H9 (cell line): ENCODE data around the gene WHRN. TPM values are rescaled to one million over a fixed set of nuclear protein-coding genes. Genes with fewer than 3 reads are reported as not detected.

ENCODE experiments used
- DNase-seq: peaks from one replicate; pipeline ENCODE4 v3.0.0-alpha.2; 2017
- H2AFZ ChIP-seq: one replicate; pipeline ENCODE4 v1.6.1; 2013; ENCODE audit warnings: mild to moderate bottlenecking, low read length, control low read depth, moderate library complexity
- H2AK5ac ChIP-seq: 2 replicates; pipeline ENCODE4 v1.6.1; 2013; ENCODE audit warnings: low read length, control low read depth, mixed read lengths; ENCODE audit not compliant: insufficient read length
- H2BK120ac ChIP-seq: one replicate; pipeline ENCODE4 v1.6.1; 2013; ENCODE audit warnings: low read depth, mild to moderate bottlenecking, low read length, control low read depth, inconsistent platforms; ENCODE audit not compliant: poor library complexity, severe bottlenecking
- H2BK12ac ChIP-seq: 2 replicates; pipeline ENCODE4 v1.6.1; 2013; ENCODE audit warnings: low read length, control low read depth, mixed read lengths, low read depth; ENCODE audit not compliant: insufficient read length
- H2BK15ac ChIP-seq: 2 replicates; pipeline ENCODE4 v1.6.1; 2013; ENCODE audit warnings: low read depth, low read length, control low read depth
- H2BK20ac ChIP-seq: one replicate; pipeline ENCODE4 v1.6.1; 2013; ENCODE audit warnings: low read depth, mild to moderate bottlenecking, low read length, control low read depth, inconsistent platforms; ENCODE audit not compliant: poor library complexity, severe bottlenecking
- H2BK5ac ChIP-seq: 2 replicates; pipeline ENCODE4 v1.6.1; 2013; ENCODE audit warnings: low read length, control low read depth, mixed read lengths; ENCODE audit not compliant: insufficient read length
- H3K14ac ChIP-seq: 2 replicates; pipeline ENCODE4 v1.6.1; 2013; ENCODE audit warnings: low read length, control low read depth; ENCODE audit not compliant: insufficient read depth
- H3K18ac ChIP-seq: 2 replicates; pipeline ENCODE4 v1.6.1; 2013; ENCODE audit warnings: low read depth, mild to moderate bottlenecking, mixed read lengths, low read length, control low read depth; ENCODE audit not compliant: insufficient read length
- H3K23ac ChIP-seq: 2 replicates; pipeline ENCODE4 v1.6.1; 2013; ENCODE audit warnings: low read length, control low read depth, mixed read lengths, low read depth; ENCODE audit not compliant: insufficient read length
- H3K23me2 ChIP-seq: 2 replicates; pipeline ENCODE4 v1.6.1; 2013; ENCODE audit warnings: low read depth, mild to moderate bottlenecking, mixed read lengths, low read length, control low read depth; ENCODE audit not compliant: insufficient read length, poor library complexity, severe bottlenecking
- H3K27ac ChIP-seq: 2 replicates; pipeline ENCODE4 v1.5.1; 2013; ENCODE audit warnings: low read length, control low read depth, mixed read lengths, low read depth; ENCODE audit not compliant: insufficient read length
- H3K27me3 ChIP-seq: 2 replicates; pipeline ENCODE4 v1.6.1; 2013; ENCODE audit warnings: low read length, control low read depth, inconsistent platforms; ENCODE audit not compliant: insufficient read depth
- H3K4ac ChIP-seq: 2 replicates; pipeline ENCODE4 v1.6.1; 2013; ENCODE audit warnings: low read depth, mild to moderate bottlenecking, control low read depth, inconsistent platforms, low read length, moderate library complexity
- H3K4me1 ChIP-seq: 2 replicates; pipeline ENCODE4 v1.6.1; 2013; ENCODE audit warnings: low read length, control low read depth, inconsistent platforms; ENCODE audit not compliant: insufficient read depth
- H3K4me2 ChIP-seq: 2 replicates; pipeline ENCODE4 v1.6.1; 2013; ENCODE audit warnings: low read length, control low read depth, mixed read lengths; ENCODE audit not compliant: insufficient read length, insufficient read depth
- H3K56ac ChIP-seq: 2 replicates; pipeline ENCODE4 v1.6.1; 2013; ENCODE audit warnings: low read depth, mild to moderate bottlenecking, mixed read lengths, low read length, control low read depth; ENCODE audit not compliant: insufficient read length
- H3K79me1 ChIP-seq: 2 replicates; pipeline ENCODE4 v1.6.1; 2013; ENCODE audit warnings: low read depth, mild to moderate bottlenecking, moderate library complexity, low read length, control low read depth, inconsistent platforms; ENCODE audit not compliant: insufficient read depth, poor library complexity, severe bottlenecking
- H3K79me2 ChIP-seq: 2 replicates; pipeline ENCODE4 v1.6.1; 2013; ENCODE audit warnings: low read length, control low read depth, inconsistent platforms; ENCODE audit not compliant: insufficient read depth
- H3K9ac ChIP-seq: 2 replicates; pipeline ENCODE4 v1.6.1; 2013; ENCODE audit warnings: low read length, control low read depth, mixed read lengths; ENCODE audit not compliant: insufficient read length; ENCODE audit errors: extremely low read depth
- H3K9me3 ChIP-seq: one replicate; pipeline ENCODE4 v1.6.1; 2013; ENCODE audit warnings: low read depth, low read length, inconsistent platforms; ENCODE audit not compliant: control insufficient read depth
- H3T11ph ChIP-seq: one replicate; pipeline ENCODE4 v1.6.1; 2013; ENCODE audit warnings: mild to moderate bottlenecking, low read length, control low read depth, inconsistent platforms
- H4K20me1 ChIP-seq: one replicate; pipeline ENCODE4 v1.6.1; 2013; ENCODE audit not compliant: control insufficient read depth, insufficient read length, insufficient read depth
- H4K5ac ChIP-seq: 2 replicates; pipeline ENCODE4 v1.6.1; 2013; ENCODE audit warnings: low read depth, mild to moderate bottlenecking, mixed read lengths, low read length, control low read depth; ENCODE audit not compliant: insufficient read length
- H4K8ac ChIP-seq: replicated peaks from 2 replicates; pipeline ENCODE4 v1.6.1; 2013; ENCODE audit warnings: low read length, control low read depth, mixed read lengths, low read depth; ENCODE audit not compliant: insufficient read length
- H4K91ac ChIP-seq: 2 replicates; pipeline ENCODE4 v1.6.1; 2013; ENCODE audit warnings: low read depth, mild to moderate bottlenecking, moderate library complexity, mixed read lengths, low read length, control low read depth; ENCODE audit not compliant: insufficient read length
- H3K27ac Mint-ChIP-seq, 3 experiments: 2 replicates in 2 of 3; 3 replicates in 1 of 3; pipeline ENCODE4 v1.8.0; 2020 to 2021; ENCODE audit warnings: mixed read lengths in 3 of 3, mild to moderate bottlenecking in 1 of 3, moderate library complexity in 1 of 3
- H3K27me3 Mint-ChIP-seq: 2 replicates; pipeline ENCODE4 v1.8.0; 2021; ENCODE audit warnings: low read depth, mild to moderate bottlenecking, moderate library complexity, mixed read lengths
- H3K36me3 Mint-ChIP-seq, 3 experiments: 2 replicates in 2 of 3; 3 replicates in 1 of 3; pipeline ENCODE4 v1.8.0; 2020 to 2021; ENCODE audit warnings: low read depth in 3 of 3, mixed read lengths in 3 of 3; ENCODE audit not compliant: insufficient read depth in 1 of 3
- H3K4me1 Mint-ChIP-seq, 2 experiments: 2 replicates each; pipeline ENCODE4 v1.8.0; 2020; ENCODE audit warnings: mixed read lengths in 2 of 2
- H3K4me3 Mint-ChIP-seq, 2 experiments: 2 replicates in 1 of 2; 3 replicates in 1 of 2; pipeline ENCODE4 v1.8.0; 2020 to 2021; ENCODE audit warnings: mild to moderate bottlenecking in 2 of 2, mixed read lengths in 2 of 2, moderate library complexity in 1 of 2
- H3K9me3 Mint-ChIP-seq, 2 experiments: 2 replicates in 1 of 2; 3 replicates in 1 of 2; pipeline ENCODE4 v1.8.0; 2020; ENCODE audit warnings: mild to moderate bottlenecking in 2 of 2, mixed read lengths in 2 of 2, moderate library complexity in 1 of 2
- WGBS: extraction: QIAGEN DNeasy Blood & Tissue Kit; methylation state at CpG from one replicate; pipeline ENCODE4 v1.1.7; 2013; ENCODE audit warnings: missing lambda C conversion rate, low lambda C conversion rate, mixed read lengths; ENCODE audit not compliant: insufficient read length; ENCODE audit errors: extremely low coverage; 5-methylcytosine and 5-hydroxymethylcytosine counted together
- total RNA-seq: library from RNA; stranded (reverse); gene quantifications from 2 replicates; pipeline ENCODE4 v1.2.1, GENCODE V29; 2021
- TF ChIP-seq, protein P1 (sequence below): fragments of 200-600 bp; sonication (generic); conservative IDR thresholded peaks from 3 replicates; pipeline ENCODE4 v1.8.0; 2021; ENCODE audit warnings: antibody characterized with exemption, mild to moderate bottlenecking

WHRN gene
- total RNA-seq, 1 experiment from 2014 or later = 2.2 TPM

DNA sequence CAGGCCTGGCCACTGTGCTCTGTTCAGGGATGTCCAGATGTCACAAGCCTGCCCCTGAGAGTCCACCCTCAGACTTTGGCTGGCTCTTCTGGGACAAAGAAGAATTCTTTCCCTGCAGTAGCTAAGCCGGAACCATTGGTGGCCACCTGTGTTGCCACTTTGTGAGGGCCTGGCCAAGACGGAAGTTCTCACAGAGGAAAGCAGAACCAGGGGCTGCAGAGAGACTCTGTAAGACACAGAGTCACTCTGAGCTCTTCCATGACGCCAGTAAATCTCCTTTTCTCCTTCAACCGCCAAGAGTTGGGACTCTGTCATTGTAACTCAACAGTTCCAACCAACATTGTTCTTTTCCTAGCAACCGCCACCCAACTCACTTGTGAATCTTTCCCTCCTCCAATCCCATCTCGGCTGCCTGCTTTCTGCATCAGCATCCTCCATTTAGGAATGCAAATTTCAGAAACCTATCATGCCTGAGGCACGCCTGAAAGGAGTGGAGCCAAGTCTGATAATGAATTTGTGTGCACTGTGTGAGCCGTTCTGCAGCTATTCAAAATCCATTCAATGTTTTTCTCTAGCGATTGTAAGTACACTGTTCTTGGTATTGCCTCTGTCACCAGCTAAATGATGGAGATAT lies 44.5 kb upstream of the WHRN start:
- no CpG with 5 or more reads among the region's 9 CpGs for WGBS
- H4K5ac ChIP-seq = no peak overlapping the region
- no peak overlapping the region for H3K56ac ChIP-seq
- DNase-seq = no peak
- H3K9ac ChIP-seq = no peak overlapping the region
- no peaks in the 10 kb centered on the region for H3K4me1 ChIP-seq
- H3T11ph ChIP-seq = no peak overlapping the region
- no peak overlapping the region for H3K27ac ChIP-seq
- H2AFZ ChIP-seq = no peak overlapping the region
- no peak overlapping the region for H2BK5ac ChIP-seq
- no peaks in the 10 kb centered on the region for H3K27me3 ChIP-seq
- no peaks in the 10 kb centered on the region for H3K79me1 ChIP-seq
- TF ChIP-seq, protein P1, sequence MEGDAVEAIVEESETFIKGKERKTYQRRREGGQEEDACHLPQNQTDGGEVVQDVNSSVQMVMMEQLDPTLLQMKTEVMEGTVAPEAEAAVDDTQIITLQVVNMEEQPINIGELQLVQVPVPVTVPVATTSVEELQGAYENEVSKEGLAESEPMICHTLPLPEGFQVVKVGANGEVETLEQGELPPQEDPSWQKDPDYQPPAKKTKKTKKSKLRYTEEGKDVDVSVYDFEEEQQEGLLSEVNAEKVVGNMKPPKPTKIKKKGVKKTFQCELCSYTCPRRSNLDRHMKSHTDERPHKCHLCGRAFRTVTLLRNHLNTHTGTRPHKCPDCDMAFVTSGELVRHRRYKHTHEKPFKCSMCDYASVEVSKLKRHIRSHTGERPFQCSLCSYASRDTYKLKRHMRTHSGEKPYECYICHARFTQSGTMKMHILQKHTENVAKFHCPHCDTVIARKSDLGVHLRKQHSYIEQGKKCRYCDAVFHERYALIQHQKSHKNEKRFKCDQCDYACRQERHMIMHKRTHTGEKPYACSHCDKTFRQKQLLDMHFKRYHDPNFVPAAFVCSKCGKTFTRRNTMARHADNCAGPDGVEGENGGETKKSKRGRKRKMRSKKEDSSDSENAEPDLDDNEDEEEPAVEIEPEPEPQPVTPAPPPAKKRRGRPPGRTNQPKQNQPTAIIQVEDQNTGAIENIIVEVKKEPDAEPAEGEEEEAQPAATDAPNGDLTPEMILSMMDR = no peak
- H2BK15ac ChIP-seq = no peak overlapping the region
- Mint-ChIP-seq H3K9me3 (no peaks in the 10 kb centered on the region), H3K27ac (peak overlapping the region in 1 of 3 experiments; percentile 6; a peak in 2 of 7 replicates), H3K4me3 (no peak overlapping the region), H3K36me3 (no peaks in the 10 kb centered on the region), H3K27me3 (peaks cover 10% of the 10 kb centered on the region; the same call in 1 of the 2 replicates), H3K4me1 (peaks cover 0 to 8% of the 10 kb centered on the region in 2 experiments; a peak in 3 of 4 replicates)
- no peak overlapping the region for H3K14ac ChIP-seq
- H3K79me2 ChIP-seq = no peaks in the 10 kb centered on the region
- no peaks in the 10 kb centered on the region for H3K9me3 ChIP-seq
- no peak overlapping the region for H2BK12ac ChIP-seq
- no peak overlapping the region for H3K18ac ChIP-seq
- H3K4me2 ChIP-seq = no peak overlapping the region
- no peak overlapping the region for H4K8ac ChIP-seq
- H2BK20ac ChIP-seq = no peak overlapping the region
- no peaks in the 10 kb centered on the region for H4K20me1 ChIP-seq
- no peak overlapping the region for H4K91ac ChIP-seq
- H2AK5ac ChIP-seq = no peak overlapping the region
- no peak overlapping the region for H2BK120ac ChIP-seq
- no peaks in the 10 kb centered on the region for H3K23me2 ChIP-seq
- no peak overlapping the region for H3K23ac ChIP-seq
- H3K4ac ChIP-seq = no peak overlapping the region
